HTERT RPE-1 (cell line): Measurements from ENCODE around the gene LYZ.

Source experiments
- in situ Hi-C: fragments of 300-500 bp; cut with MboI; formaldehyde crosslinking; loops from 4 replicates; pipeline ENCODE4 v1.14.3; 2020; ENCODE audit warnings: low sequenced_read_pairs

LYZ gene

GRCh38 chr12:69368171-69368570, 20.0 kb downstream of the LYZ start:
- in situ Hi-C loops: no loop called here

DNA sequence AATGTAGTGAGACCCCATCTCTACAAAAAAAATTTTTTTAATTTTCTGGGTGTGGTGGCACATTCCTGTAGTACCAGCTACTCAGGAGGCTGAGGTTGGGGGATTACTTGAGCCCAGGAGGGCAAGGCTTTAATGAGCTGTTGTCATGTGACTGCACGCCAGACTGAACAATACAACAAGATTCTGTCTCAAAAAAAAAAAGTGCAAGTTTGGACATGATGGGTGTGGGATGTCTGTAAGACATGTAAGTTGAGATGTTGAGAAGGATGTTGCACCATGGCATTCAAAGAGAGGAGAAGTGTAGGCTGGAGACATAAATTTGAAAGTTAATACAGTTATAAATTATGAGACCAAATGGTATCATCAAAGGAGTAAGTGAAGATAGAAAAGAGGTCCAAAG, 34.9 kb downstream of the LYZ start:
- in situ Hi-C loops: loop anchor here (25.0 kb wide), 1 partner anchor 179 kb away; no protein-coding TSS in a partner anchor

DNA sequence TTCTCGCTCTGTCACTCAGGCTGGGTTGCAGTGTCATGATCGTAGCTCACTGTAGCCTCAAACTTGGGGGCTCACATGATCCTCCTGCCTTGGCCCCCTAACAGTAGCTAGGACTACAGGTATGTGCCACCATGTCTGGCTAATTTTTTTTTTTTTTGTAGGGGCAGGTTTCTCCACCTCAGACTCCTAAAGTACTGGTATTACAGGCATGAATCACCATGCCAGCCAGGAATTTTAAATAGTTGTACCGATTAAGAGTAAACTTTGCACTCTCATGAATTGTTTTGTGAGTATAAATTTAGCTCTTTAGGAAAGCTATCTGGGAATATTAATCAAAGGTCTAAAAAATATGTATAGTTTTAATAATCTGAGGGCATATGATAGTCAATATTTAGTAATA, 36.9 kb downstream of the LYZ start:
- in situ Hi-C loops: loop anchor here (25.0 kb wide), 1 partner anchor 177 kb away; no protein-coding TSS in a partner anchor

DNA sequence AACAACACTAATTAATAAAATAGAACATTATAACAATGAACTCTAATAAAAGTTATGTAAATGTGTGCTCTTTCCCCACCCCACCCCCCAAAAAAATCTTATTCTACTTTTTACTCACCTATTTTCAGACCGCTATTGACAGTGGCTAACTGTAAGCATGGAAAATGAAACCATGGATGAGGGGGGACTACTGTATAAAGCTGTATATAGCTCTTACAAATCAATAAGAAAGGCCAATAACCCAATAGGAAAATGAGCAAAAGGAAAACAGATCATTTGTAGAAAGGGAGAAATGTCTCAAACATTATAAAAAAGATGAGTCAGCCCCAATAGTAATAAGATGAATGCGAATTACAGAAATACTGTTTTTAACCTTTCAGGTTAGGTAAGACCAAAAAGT, 38.7 kb downstream of the LYZ start:
- in situ Hi-C loops: loop anchor here (25.0 kb wide), 1 partner anchor 175 kb away; no protein-coding TSS in a partner anchor

- in situ Hi-C loops: loop anchor here (25.0 kb wide), 1 partner anchor 174 kb away; no protein-coding TSS in a partner anchor
These were observed 40.2 kb downstream of the LYZ start for GRCh38 chr12:69388371-69388770.

GRCh38 chr12:69389831-69390230, 41.6 kb downstream of the LYZ start:
- in situ Hi-C loops: loop anchor here (25.0 kb wide), 1 partner anchor 172 kb away; no protein-coding TSS in a partner anchor

DNA sequence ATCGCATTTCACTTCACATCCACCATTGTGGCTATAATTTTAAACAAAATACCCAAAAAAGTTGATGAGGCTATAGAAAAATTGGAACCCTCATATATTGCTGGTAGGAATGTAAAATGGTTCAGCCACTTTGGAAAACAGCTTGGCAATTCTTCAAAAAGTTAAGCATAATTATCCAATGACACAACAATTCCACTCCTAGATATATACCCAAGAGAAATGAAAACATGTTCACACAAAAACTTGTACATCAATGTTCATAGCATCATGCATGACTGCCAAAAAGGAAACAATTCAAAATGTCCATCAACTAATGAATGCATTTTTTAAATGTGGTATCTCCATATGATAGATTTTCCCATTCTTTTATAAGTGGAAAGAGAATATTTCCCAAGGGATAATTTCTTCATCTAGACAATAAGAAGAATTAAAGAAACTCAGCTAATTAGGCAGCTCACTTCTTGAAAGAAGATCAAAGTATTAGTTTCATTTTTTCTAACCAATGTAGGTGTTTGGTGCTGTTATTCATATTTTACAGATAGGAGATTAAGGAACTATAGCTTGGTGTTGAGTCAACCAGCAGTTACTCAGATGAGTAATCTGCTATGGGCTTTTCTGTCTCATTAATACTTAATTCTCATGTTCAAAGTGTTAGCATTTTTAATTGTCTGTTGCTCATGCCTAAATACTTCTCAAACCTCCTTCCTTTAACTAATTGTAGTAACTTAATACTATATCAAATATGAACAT, 44.2 kb downstream of the LYZ start:
- in situ Hi-C loops: loop anchor here (25.0 kb wide), 1 partner anchor 170 kb away; no protein-coding TSS in a partner anchor

DNA sequence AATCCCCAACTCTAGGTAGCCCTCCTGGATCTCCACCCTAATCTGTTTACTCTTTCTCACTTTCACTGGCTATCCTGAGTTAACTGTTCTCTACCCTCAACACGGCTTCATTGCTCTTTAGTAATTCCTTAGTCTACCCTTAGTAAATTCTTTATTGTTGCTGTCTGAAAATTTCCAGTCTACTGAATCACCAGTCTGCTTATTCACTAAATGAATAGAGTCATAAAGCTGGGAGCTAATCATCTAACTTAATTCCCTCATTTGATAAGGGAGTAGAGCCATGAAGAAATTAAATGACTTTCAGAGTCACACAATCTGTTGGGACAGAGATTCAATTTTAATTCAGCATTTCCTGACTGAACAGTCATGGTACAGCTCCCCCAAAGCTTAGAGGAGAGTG, 47.9 kb downstream of the LYZ start:
- in situ Hi-C loops: loop anchor here (25.0 kb wide), 1 partner anchor 166 kb away; no protein-coding TSS in a partner anchor

GRCh38 chr12:69396963-69397362, 48.8 kb downstream of the LYZ start:
- in situ Hi-C loops: loop anchor here (25.0 kb wide), 1 partner anchor 165 kb away; no protein-coding TSS in a partner anchor

- in situ Hi-C loops: loop anchor here (25.0 kb wide), 1 partner anchor 164 kb away; no protein-coding TSS in a partner anchor
These were observed 49.8 kb downstream of the LYZ start for GRCh38 chr12:69397978-69398377.

GRCh38 chr12:69401940-69402339, 53.8 kb downstream of the LYZ start:
- in situ Hi-C loops: no loop called here
